Natural killer cell treated with Interleukin-12 subunit alpha and Interleukin-12 subunit beta and Interleukin-15 and Interleukin-18, amount 100 ng/mL, for 72 hours (primary cell): Measurements from ENCODE around the gene TBC1D21. TPM values are rescaled to one million over a fixed set of nuclear protein-coding genes. Genes with fewer than 3 reads are reported as not detected.

Source experiments
- ATAC-seq, 2 donors: fragments of 150-1000 bp; cut with Tn5 transposase in 1 of 2; sonication (Bioruptor Pico), chemical (Tn5 transposase) in 1 of 2; 2 replicates each; pipeline ENCODE4 v1.10.0; 2021
- DNase-seq: peaks from one replicate; pipeline ENCODE4 v3.0.0; 2022; ENCODE audit warnings: low spot score
- H3K27ac Mint-ChIP-seq, 2 donors: 1 replicate in 1 of 2; 2 replicates in 1 of 2; pipeline ENCODE4 v1.8.0; 2022; ENCODE audit warnings: mixed read lengths in 2 of 2, mild to moderate bottlenecking in 1 of 2, moderate library complexity in 1 of 2
- H3K27me3 Mint-ChIP-seq, 2 donors: 1 replicate in 1 of 2; 2 replicates in 1 of 2; pipeline ENCODE4 v1.8.0; 2022; ENCODE audit warnings: mixed read lengths in 2 of 2
- H3K36me3 Mint-ChIP-seq: one replicate; pipeline ENCODE4 v1.8.0; 2022; ENCODE audit warnings: mixed read lengths
- H3K4me1 Mint-ChIP-seq, 2 donors: 1 replicate in 1 of 2; 2 replicates in 1 of 2; pipeline ENCODE4 v1.8.0; 2022; ENCODE audit warnings: low read depth in 2 of 2, mixed read lengths in 2 of 2, mild to moderate bottlenecking in 1 of 2
- H3K4me3 Mint-ChIP-seq: one replicate; pipeline ENCODE4 v1.8.0; 2022; ENCODE audit warnings: mixed read lengths
- H3K9me3 Mint-ChIP-seq: 2 replicates; pipeline ENCODE4 v1.8.0; 2022; ENCODE audit warnings: mixed read lengths
- total RNA-seq, 2 donors: library from RNA; stranded (reverse); gene quantifications; one replicate each; pipeline ENCODE4 v1.2.3, GENCODE V29; 2022

Gene TBC1D21
- total RNA-seq, 2 donors from 2014 or later = not detected

- Mint-ChIP-seq H3K27ac (no peak overlapping the region), H3K4me3 (no peak overlapping the region), H3K4me1 (no peaks in the 10 kb centered on the region), H3K27me3 (peaks cover 8% of the 10 kb centered on the region in 2 donors), H3K9me3 (no peaks in the 10 kb centered on the region), H3K36me3 (no peaks in the 10 kb centered on the region)
- DNase-seq = no peak
- ATAC-seq = no peak
Measured at GRCh38 chr15:73888224-73889041, 15.1 kb downstream of the TBC1D21 start.

- Mint-ChIP-seq H3K4me1 (no peaks in the 10 kb centered on the region), H3K27ac (no peak overlapping the region), H3K27me3 (peaks cover 8% of the 10 kb centered on the region in 2 donors), H3K9me3 (no peaks in the 10 kb centered on the region), H3K4me3 (no peak overlapping the region), H3K36me3 (no peaks in the 10 kb centered on the region)
- ATAC-seq (no peak), DNase-seq (no peak)
Measured at GRCh38 chr15:73889053-73889761, 15.8 kb downstream of the TBC1D21 start.

GRCh38 chr15:73889762-73890124 lies 16.4 kb downstream of the TBC1D21 start:
- Mint-ChIP-seq H3K4me1 (no peaks in the 10 kb centered on the region), H3K9me3 (no peaks in the 10 kb centered on the region), H3K36me3 (no peaks in the 10 kb centered on the region), H3K4me3 (no peak overlapping the region), H3K27ac (no peak overlapping the region), H3K27me3 (peaks cover 8% of the 10 kb centered on the region in 2 donors)
- DNase-seq = no peak
- peak in 1 of 2 donors; percentile 50 for ATAC-seq

GRCh38 chr15:73891328-73892315 lies 18.3 kb downstream of the TBC1D21 start:
- Mint-ChIP-seq H3K27ac (no peak overlapping the region), H3K36me3 (no peaks in the 10 kb centered on the region), H3K9me3 (no peaks in the 10 kb centered on the region), H3K27me3 (peaks cover 0 to 9% of the 10 kb centered on the region in 2 donors), H3K4me3 (no peak overlapping the region), H3K4me1 (no peaks in the 10 kb centered on the region)
- ATAC-seq = no peak
- no peak for DNase-seq

- Mint-ChIP-seq H3K27me3 (peaks cover 0 to 9% of the 10 kb centered on the region in 2 donors), H3K36me3 (no peaks in the 10 kb centered on the region), H3K4me1 (no peaks in the 10 kb centered on the region), H3K4me3 (no peak overlapping the region), H3K27ac (no peak overlapping the region), H3K9me3 (no peaks in the 10 kb centered on the region)
- ATAC-seq = no peak
- DNase-seq = no peak
Measured at GRCh38 chr15:73892446-73893226, 19.3 kb downstream of the TBC1D21 start.

- DNase-seq (peak; percentile 51), ATAC-seq (no peak)
- no peaks in the 10 kb centered on the region for H3K36me3 Mint-ChIP-seq
- no peaks in the 10 kb centered on the region for H3K9me3 Mint-ChIP-seq
- H3K27ac Mint-ChIP-seq = no peak overlapping the region
- H3K4me1 Mint-ChIP-seq = no peaks in the 10 kb centered on the region
- no peak overlapping the region for H3K4me3 Mint-ChIP-seq
- peaks cover 0 to 6% of the 10 kb centered on the region in 2 donors for H3K27me3 Mint-ChIP-seq
Measured at GRCh38 chr15:73894133-73894814, 20.9 kb downstream of the TBC1D21 start.

- Mint-ChIP-seq H3K27me3 (peaks cover 0 to 6% of the 10 kb centered on the region in 2 donors), H3K36me3 (no peaks in the 10 kb centered on the region), H3K9me3 (no peaks in the 10 kb centered on the region), H3K4me1 (no peaks in the 10 kb centered on the region), H3K27ac (no peak overlapping the region), H3K4me3 (no peak overlapping the region)
- DNase-seq = peak; percentile 69
- peak; percentile 74 to 86 for ATAC-seq
Measured at GRCh38 chr15:73897441-73898261, 24.3 kb downstream of the TBC1D21 start.

- Mint-ChIP-seq H3K36me3 (no peaks in the 10 kb centered on the region), H3K4me3 (no peak overlapping the region), H3K27ac (no peak overlapping the region), H3K9me3 (no peaks in the 10 kb centered on the region), H3K4me1 (no peaks in the 10 kb centered on the region), H3K27me3 (peaks cover 0 to 6% of the 10 kb centered on the region in 2 donors)
- DNase-seq (peak; percentile 16), ATAC-seq (no peak)
Measured at GRCh38 chr15:73899197-73900094, 26.1 kb downstream of the TBC1D21 start.

- no peaks in the 10 kb centered on the region for H3K9me3 Mint-ChIP-seq
Measured at GRCh38 chr15:73900095-73900712, 26.8 kb downstream of the TBC1D21 start.

GRCh38 chr15:73901126-73901810 lies 27.9 kb downstream of the TBC1D21 start:
- H3K27me3 Mint-ChIP-seq = peaks cover 0 to 2% of the 10 kb centered on the region in 2 donors
- H3K27ac Mint-ChIP-seq = no peak overlapping the region
- no peaks in the 10 kb centered on the region for H3K9me3 Mint-ChIP-seq
- no peaks in the 10 kb centered on the region for H3K36me3 Mint-ChIP-seq
- ATAC-seq (no peak), DNase-seq (peak; percentile 5)
- no peak overlapping the region for H3K4me3 Mint-ChIP-seq
- no peaks in the 10 kb centered on the region for H3K4me1 Mint-ChIP-seq

More at GRCh38 chr15:73900095-73900712, 26.8 kb downstream of the TBC1D21 start:
- Mint-ChIP-seq H3K36me3 (no peaks in the 10 kb centered on the region), H3K27ac (no peak overlapping the region), H3K4me3 (no peak overlapping the region), H3K27me3 (peaks cover 0 to 6% of the 10 kb centered on the region in 2 donors), H3K4me1 (no peaks in the 10 kb centered on the region)
- DNase-seq (no peak), ATAC-seq (no peak)
